Measurements from ENCODE around the gene MEG3.

Gene MEG3

GRCh38 chr14:100901391-100902183 is 75.7 kb downstream of the MEG3 start:
- no peak overlapping the region for H3K4me3 ChIP-seq (ENCODE audit: low read length)
- H3K4me1 ChIP-seq (ENCODE audit: control insufficient read depth, low read depth, low read length) = peaks cover 40% of the 10 kb centered on the region
- no peaks in the 10 kb centered on the region for H3K36me3 ChIP-seq (ENCODE audit: control insufficient read depth, low read depth, low read length)
- peaks cover 79% of the 10 kb centered on the region for H3K27me3 ChIP-seq (ENCODE audit: control insufficient read depth, insufficient read depth, low read length)
- H3K9ac ChIP-seq (ENCODE audit: low read length) = no peak overlapping the region
- no peak overlapping the region for H3K27ac ChIP-seq (ENCODE audit: low read length)
- no peaks in the 10 kb centered on the region for H3K9me3 ChIP-seq (ENCODE audit: control insufficient read depth, low read depth, low read length)

DNA sequence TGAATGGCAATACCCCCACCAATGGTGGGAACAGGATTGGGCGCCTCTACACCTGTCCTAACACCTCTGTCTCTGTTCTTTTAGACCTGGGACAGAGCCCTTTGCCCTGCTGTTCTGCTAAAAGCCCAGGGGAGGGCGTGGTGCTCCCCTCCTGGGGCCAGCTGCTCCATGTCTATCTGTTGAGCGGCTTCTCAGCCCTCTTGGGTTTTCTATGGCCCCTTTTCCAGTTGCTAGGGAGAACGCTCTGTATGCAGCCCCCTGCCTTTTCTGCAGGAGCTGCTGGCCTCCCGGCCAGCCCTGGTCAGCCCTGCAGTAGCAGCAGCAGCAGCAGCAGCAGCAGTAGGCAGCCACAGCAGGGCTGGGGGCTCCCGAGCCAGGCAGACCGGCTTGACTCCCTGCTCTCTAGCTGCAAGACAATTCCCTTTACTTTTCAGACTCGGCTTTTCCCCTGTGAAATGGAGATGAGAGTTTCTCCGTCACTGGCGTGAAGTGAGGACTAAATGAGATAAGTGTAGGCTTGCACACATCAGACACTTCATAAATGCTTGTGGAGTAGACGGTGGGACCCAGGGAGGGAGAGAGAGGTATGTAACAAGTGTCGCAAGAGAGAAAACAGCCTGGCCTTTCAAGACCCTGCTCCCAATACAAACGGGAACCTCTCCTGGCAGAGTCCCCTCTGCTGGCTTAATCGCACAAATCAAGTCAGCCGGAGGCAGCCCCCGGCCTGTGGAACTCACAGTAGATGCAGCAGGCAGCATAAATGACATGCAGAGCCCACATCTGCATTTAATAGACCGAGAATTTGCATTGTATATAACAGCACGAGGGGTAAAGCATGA is 76.6 kb downstream of the MEG3 start:
- no peak overlapping the region for H3K27ac ChIP-seq (ENCODE audit: low read length)
- peaks cover 81% of the 10 kb centered on the region for H3K27me3 ChIP-seq (ENCODE audit: control insufficient read depth, insufficient read depth, low read length)
- peaks cover 40% of the 10 kb centered on the region for H3K4me1 ChIP-seq (ENCODE audit: control insufficient read depth, low read depth, low read length)
- no peak overlapping the region for H3K4me3 ChIP-seq (ENCODE audit: low read length)
- H3K36me3 ChIP-seq (ENCODE audit: control insufficient read depth, low read depth, low read length) = no peaks in the 10 kb centered on the region
- no peaks in the 10 kb centered on the region for H3K9me3 ChIP-seq (ENCODE audit: control insufficient read depth, low read depth, low read length)
- no peak overlapping the region for H3K9ac ChIP-seq (ENCODE audit: low read length)

DNA sequence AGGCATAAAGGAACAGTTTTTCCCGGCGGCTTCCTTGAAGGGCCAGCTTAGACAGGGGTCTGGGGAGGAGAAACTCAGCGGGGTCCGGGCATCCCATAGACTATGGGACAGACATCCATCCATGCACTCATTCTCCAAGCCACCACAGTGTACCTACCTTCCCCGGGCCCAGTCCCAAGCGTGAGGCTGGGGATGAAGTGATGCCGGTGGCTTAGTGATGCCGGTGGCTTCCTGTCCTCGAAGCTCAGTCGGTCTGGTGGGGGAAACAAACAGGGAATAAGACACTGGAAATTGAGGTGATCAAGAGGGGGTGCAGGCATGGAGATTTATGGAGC is 77.2 kb downstream of the MEG3 start:
- Histone ChIP-seq H3K36me3 (ENCODE audit: control insufficient read depth, low read depth, low read length) (no peaks in the 10 kb centered on the region), H3K4me1 (ENCODE audit: control insufficient read depth, low read depth, low read length) (peaks cover 40% of the 10 kb centered on the region), H3K4me3 (ENCODE audit: low read length) (no peak overlapping the region), H3K9ac (ENCODE audit: low read length) (no peak overlapping the region), H3K27me3 (ENCODE audit: control insufficient read depth, insufficient read depth, low read length) (peaks cover 81% of the 10 kb centered on the region), H3K27ac (ENCODE audit: low read length) (no peak overlapping the region), H3K9me3 (ENCODE audit: control insufficient read depth, low read depth, low read length) (no peaks in the 10 kb centered on the region)

DNA sequence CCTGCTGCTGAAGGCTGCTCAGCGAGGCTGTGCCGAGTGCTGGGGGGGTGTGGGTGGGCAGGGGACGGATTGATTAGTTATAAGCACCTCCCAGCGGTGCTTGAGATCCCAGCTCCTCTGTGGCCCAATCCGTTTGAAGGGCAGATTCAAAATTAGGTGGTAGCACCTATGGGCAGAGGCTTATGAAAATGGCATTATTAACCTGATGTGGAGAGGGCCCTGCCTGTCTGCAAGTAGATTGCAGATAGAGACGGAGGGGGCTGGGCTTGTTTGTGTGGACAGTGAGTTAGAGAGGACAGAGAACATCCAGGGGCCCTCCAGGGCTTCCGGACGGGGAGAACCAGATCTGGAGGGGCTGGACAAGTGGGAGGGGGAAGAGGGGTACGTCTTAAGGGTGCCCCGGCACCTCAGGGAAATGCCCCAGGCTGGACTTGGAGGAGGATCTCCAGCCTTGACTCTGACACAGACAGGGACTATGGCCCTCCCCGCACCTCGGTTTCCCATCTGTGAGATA is 77.8 kb downstream of the MEG3 start, which contains the start of gene RTL1:
Gene RTL1 (minus strand): TSS at position 51 of the 514 bp plus-strand sequence. CDS start 18,934 bp downstream, outside the sequence.
- H3K9ac ChIP-seq (ENCODE audit: low read length) = no peak within 1 kb of the TSS
- no peaks in the 10 kb centered on the region for H3K9me3 ChIP-seq (ENCODE audit: control insufficient read depth, low read depth, low read length)
- H3K27me3 ChIP-seq (ENCODE audit: control insufficient read depth, insufficient read depth, low read length) = peaks cover 75% of the 10 kb centered on the region
- H3K27ac ChIP-seq (ENCODE audit: low read length) = no peak within 1 kb of the TSS
- peaks cover 38% of the 10 kb centered on the region for H3K4me1 ChIP-seq (ENCODE audit: control insufficient read depth, low read depth, low read length)
- peak within 1 kb of the TSS; percentile 41 for H3K4me3 ChIP-seq (ENCODE audit: low read length)
- H3K36me3 ChIP-seq (ENCODE audit: control insufficient read depth, low read depth, low read length) = no peaks in the 10 kb centered on the region

- Histone ChIP-seq H3K4me1 (ENCODE audit: control insufficient read depth, low read depth, low read length) (peaks cover 30% of the 10 kb centered on the region), H3K36me3 (ENCODE audit: control insufficient read depth, low read depth, low read length) (no peaks in the 10 kb centered on the region), H3K27me3 (ENCODE audit: control insufficient read depth, insufficient read depth, low read length) (peaks cover 67% of the 10 kb centered on the region), H3K27ac (ENCODE audit: low read length) (no peak overlapping the region), H3K9me3 (ENCODE audit: control insufficient read depth, low read depth, low read length) (no peaks in the 10 kb centered on the region), H3K9ac (ENCODE audit: low read length) (no peak overlapping the region), H3K4me3 (ENCODE audit: low read length) (peak overlapping the region; percentile 48)
Measured at GRCh38 chr14:100904307-100905087, 78.6 kb downstream of the MEG3 start.

- peaks cover 61% of the 10 kb centered on the region for H3K27me3 ChIP-seq (ENCODE audit: control insufficient read depth, insufficient read depth, low read length)
- H3K9me3 ChIP-seq (ENCODE audit: control insufficient read depth, low read depth, low read length) = no peaks in the 10 kb centered on the region
- peaks cover 24% of the 10 kb centered on the region for H3K4me1 ChIP-seq (ENCODE audit: control insufficient read depth, low read depth, low read length)
- H3K36me3 ChIP-seq (ENCODE audit: control insufficient read depth, low read depth, low read length) = no peaks in the 10 kb centered on the region
- no peak overlapping the region for H3K27ac ChIP-seq (ENCODE audit: low read length)
- H3K4me3 ChIP-seq (ENCODE audit: low read length) = peak overlapping the region; percentile 48
- H3K9ac ChIP-seq (ENCODE audit: low read length) = no peak overlapping the region
Measured at GRCh38 chr14:100905166-100905565, 79.2 kb downstream of the MEG3 start.

DNA sequence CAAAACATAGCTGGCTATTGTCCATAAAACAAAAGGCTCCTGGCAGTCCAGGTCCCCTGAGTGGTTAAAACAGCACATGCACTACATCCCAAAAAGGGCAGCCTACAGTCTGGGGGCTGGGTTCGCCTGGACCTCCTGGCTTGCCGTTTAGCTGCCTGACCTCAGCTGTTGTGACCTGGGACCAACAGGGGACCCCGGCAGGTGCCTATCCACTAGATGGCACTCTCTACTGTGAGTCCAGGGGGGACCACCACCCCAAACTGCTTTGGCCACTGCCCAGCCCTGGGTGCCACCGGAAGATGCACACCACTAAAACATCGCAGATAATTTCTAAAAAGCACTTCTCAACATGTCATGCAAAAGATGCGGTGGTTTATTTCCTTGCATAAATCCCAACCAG is 80.5 kb downstream of the MEG3 start:
- H3K27ac ChIP-seq (ENCODE audit: low read length) = no peak overlapping the region
- no peaks in the 10 kb centered on the region for H3K9me3 ChIP-seq (ENCODE audit: control insufficient read depth, low read depth, low read length)
- H3K36me3 ChIP-seq (ENCODE audit: control insufficient read depth, low read depth, low read length) = no peaks in the 10 kb centered on the region
- H3K4me1 ChIP-seq (ENCODE audit: control insufficient read depth, low read depth, low read length) = peaks cover 14% of the 10 kb centered on the region
- H3K9ac ChIP-seq (ENCODE audit: low read length) = no peak overlapping the region
- no peak overlapping the region for H3K4me3 ChIP-seq (ENCODE audit: low read length)
- peaks cover 51% of the 10 kb centered on the region for H3K27me3 ChIP-seq (ENCODE audit: control insufficient read depth, insufficient read depth, low read length)

GRCh38 chr14:100907240-100907639 is 81.3 kb downstream of the MEG3 start:
- Histone ChIP-seq H3K9ac (ENCODE audit: low read length) (no peak overlapping the region), H3K27me3 (ENCODE audit: control insufficient read depth, insufficient read depth, low read length) (peaks cover 43% of the 10 kb centered on the region), H3K4me1 (ENCODE audit: control insufficient read depth, low read depth, low read length) (peaks cover 14% of the 10 kb centered on the region), H3K36me3 (ENCODE audit: control insufficient read depth, low read depth, low read length) (no peaks in the 10 kb centered on the region), H3K4me3 (ENCODE audit: low read length) (no peak overlapping the region), H3K27ac (ENCODE audit: low read length) (no peak overlapping the region), H3K9me3 (ENCODE audit: control insufficient read depth, low read depth, low read length) (no peaks in the 10 kb centered on the region)

DNA sequence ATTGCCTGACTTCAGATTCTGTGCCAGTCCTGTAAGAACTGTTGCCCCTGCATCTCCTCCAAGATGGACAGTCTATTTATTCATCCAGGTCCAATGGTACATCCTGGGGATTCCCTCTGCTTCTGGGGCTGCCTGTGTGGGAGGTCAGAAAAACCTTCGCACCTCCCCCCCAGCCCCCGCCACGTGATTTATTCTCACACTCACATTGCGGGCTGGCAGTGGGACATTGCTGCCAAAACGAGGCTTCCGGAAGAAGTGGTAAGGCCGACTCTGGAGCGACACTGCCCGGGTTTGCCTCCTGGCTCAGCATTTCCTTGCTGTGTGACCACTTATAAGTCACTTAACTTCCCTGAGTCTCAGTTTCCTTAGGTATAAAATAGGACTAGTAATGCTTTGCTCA is 83.5 kb downstream of the MEG3 start:
- no peak overlapping the region for H3K27ac ChIP-seq (ENCODE audit: low read length)
- H3K27me3 ChIP-seq (ENCODE audit: control insufficient read depth, insufficient read depth, low read length) = peaks cover 22% of the 10 kb centered on the region
- H3K4me3 ChIP-seq (ENCODE audit: low read length) = no peak overlapping the region
- H3K9ac ChIP-seq (ENCODE audit: low read length) = no peak overlapping the region
- no peaks in the 10 kb centered on the region for H3K9me3 ChIP-seq (ENCODE audit: control insufficient read depth, low read depth, low read length)
- no peaks in the 10 kb centered on the region for H3K36me3 ChIP-seq (ENCODE audit: control insufficient read depth, low read depth, low read length)
- H3K4me1 ChIP-seq (ENCODE audit: control insufficient read depth, low read depth, low read length) = no peaks in the 10 kb centered on the region

Data from iPS-18a (cell line).